ENCODE data around the gene PAGR1. TPM values are rescaled to one million over a fixed set of nuclear protein-coding genes. Genes with fewer than 3 reads are reported as not detected.
"Not testable (repeated sequence)": the region's sequence is repeated elsewhere in the genome, so short reads cannot be mapped to it uniquely, and the experiment has no call there.

PAGR1 gene
- total and polyA plus RNA-seq, 2 donors (not counting 1 experiment from before 2014, with no cell fraction given), result 17.8 to 28.4 TPM

DNA sequence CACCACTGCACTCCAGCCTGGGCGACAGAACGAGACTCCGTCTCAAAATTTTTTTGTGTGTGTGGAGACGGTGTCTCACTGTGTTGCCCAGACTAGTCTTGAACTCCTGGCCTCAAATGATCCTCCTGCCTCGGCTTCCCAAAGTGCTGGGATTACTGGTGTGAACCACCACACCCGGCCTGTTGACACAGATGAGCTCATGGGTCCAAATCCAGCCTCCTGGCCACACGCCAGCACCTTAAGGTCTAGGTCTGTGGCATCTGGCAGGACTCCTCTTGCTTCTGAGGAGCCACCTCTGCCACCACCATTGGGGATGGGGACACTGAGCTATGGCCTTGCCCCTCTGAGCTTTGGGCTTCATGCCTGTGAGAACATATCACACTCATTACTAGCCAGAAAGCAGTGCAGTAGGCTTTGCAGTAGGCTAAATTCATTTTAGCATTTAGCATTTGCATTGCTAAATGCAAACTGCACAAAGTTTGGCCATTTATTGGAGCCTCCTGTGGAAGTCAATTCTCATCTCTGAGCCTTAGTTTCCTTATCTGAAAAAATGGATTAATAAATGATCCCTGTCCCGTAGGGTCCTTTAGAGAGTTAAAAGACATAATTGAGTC is 52.6 kb downstream of the PAGR1 start:
- DNase-seq (no peak), ATAC-seq (ENCODE audit: low read depth) (no peak)
- Histone ChIP-seq H3K27me3 (replicated peaks in 1 of 4; ENCODE audit: control extremely low read depth in 1 of 4, control insufficient read depth in 3 of 4, insufficient read depth in 4 of 4, low read length in 3 of 4) (no peaks in the 10 kb centered on the region), H3K4me2 (replicated peaks; ENCODE audit: low read depth, low read length, poor library complexity, severe bottlenecking) (no peak overlapping the region), H3K9me3 (ENCODE audit: control extremely low read depth in 1 of 3, control insufficient read depth in 2 of 3, insufficient read depth in 1 of 3, low read length in 2 of 3) (peaks cover 0 to 3% (median 0%) of the 10 kb centered on the region in 3 donors), H3K79me2 (ENCODE audit: control insufficient read depth, insufficient read depth, low read length) (no peaks in the 10 kb centered on the region), H3K27ac (ENCODE audit: low read length in 2 of 2) (no peak overlapping the region), H3K36me3 (replicated peaks in 1 of 2; ENCODE audit: control extremely low read depth in 1 of 2, control insufficient read depth in 1 of 2, extremely low read depth in 1 of 2, insufficient read depth in 2 of 2, low read length in 1 of 2) (no peaks in the 10 kb centered on the region), H4K20me1 (ENCODE audit: control insufficient read depth, insufficient read depth, low read length, poor library complexity, severe bottlenecking) (no peaks in the 10 kb centered on the region), H3K4me3 (ENCODE audit: control extremely low read depth in 1 of 5, extremely low read depth in 1 of 5, insufficient read depth in 1 of 5, low read depth in 2 of 5, low read length in 4 of 5) (no peak overlapping the region), H2AFZ (ENCODE audit: insufficient read depth, low read depth, low read length, poor library complexity, severe bottlenecking) (no peak overlapping the region), H3K9ac (ENCODE audit: low read length) (no peak overlapping the region), H3K4me1 (ENCODE audit: control insufficient read depth in 2 of 2, insufficient read depth in 2 of 2, low read length in 2 of 2) (peaks cover 0 to 4% of the 10 kb centered on the region in 2 donors)
- Mint-ChIP-seq H3K27me3 (no peaks in the 10 kb centered on the region), H3K9me3 (ENCODE audit: insufficient read depth) (no peaks in the 10 kb centered on the region), H3K4me1 (peaks cover 1% of the 10 kb centered on the region), H3K4me3 (no peak overlapping the region), H3K27ac (no peak overlapping the region)
- ChIA-PET CTCF (no interaction called here), POLR2A (no interaction called here)
- intact Hi-C loops (cut with micrococcal nuclease), result loop anchor here (10.0 kb wide), 1 partner anchor 526 kb away; the partner anchor contains the start of gene ZNF48
- 93% methylated on average over 8 of the region's 8 CpGs for WGBS (ENCODE audit: insufficient coverage)
- TF ChIP-seq, protein P1, sequence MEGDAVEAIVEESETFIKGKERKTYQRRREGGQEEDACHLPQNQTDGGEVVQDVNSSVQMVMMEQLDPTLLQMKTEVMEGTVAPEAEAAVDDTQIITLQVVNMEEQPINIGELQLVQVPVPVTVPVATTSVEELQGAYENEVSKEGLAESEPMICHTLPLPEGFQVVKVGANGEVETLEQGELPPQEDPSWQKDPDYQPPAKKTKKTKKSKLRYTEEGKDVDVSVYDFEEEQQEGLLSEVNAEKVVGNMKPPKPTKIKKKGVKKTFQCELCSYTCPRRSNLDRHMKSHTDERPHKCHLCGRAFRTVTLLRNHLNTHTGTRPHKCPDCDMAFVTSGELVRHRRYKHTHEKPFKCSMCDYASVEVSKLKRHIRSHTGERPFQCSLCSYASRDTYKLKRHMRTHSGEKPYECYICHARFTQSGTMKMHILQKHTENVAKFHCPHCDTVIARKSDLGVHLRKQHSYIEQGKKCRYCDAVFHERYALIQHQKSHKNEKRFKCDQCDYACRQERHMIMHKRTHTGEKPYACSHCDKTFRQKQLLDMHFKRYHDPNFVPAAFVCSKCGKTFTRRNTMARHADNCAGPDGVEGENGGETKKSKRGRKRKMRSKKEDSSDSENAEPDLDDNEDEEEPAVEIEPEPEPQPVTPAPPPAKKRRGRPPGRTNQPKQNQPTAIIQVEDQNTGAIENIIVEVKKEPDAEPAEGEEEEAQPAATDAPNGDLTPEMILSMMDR (IDR thresholded peaks at IDR 0.05), result no peak
- no peak for TF ChIP-seq EZH2 (IDR thresholded peaks at IDR 0.05; ENCODE audit: borderline replicate concordance, insufficient read depth, low read depth, low read length, poor library complexity, severe bottlenecking)

DNA sequence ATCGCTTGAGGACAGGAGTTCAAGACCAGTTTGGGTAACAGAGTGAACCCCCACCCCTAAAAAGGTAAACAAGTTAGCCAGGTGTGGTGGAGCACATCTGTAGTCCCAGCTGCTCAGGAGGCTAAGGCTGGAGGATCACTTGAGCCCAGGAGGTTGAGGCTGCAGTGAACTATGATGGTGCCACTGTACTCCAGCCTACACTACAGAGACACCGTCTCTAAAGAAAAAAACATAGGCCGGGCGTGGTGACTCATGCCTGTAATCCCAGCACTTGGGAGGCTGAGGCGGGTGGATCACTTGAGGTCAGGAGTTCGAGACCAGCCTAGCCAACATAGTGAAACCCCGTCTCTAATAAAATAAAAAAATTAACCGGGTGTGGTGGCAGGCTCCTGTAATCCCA is 53.1 kb downstream of the PAGR1 start:
- CTCF ChIA-PET; H3K9ac ChIP-seq (ENCODE audit: low read length); H3K4me1 Mint-ChIP-seq; DNase-seq; H3K9me3 ChIP-seq (ENCODE audit: control extremely low read depth in 1 of 3, control insufficient read depth in 2 of 3, insufficient read depth in 1 of 3, low read length in 2 of 3); H2AFZ ChIP-seq (ENCODE audit: insufficient read depth, low read depth, low read length, poor library complexity, severe bottlenecking); H3K36me3 ChIP-seq (replicated peaks in 1 of 2; ENCODE audit: control extremely low read depth in 1 of 2, control insufficient read depth in 1 of 2, extremely low read depth in 1 of 2, insufficient read depth in 2 of 2, low read length in 1 of 2); H3K79me2 ChIP-seq (ENCODE audit: control insufficient read depth, insufficient read depth, low read length); H3K4me3 Mint-ChIP-seq; POLR2A ChIA-PET; H3K27ac ChIP-seq (ENCODE audit: low read length in 2 of 2); H3K27ac Mint-ChIP-seq; H3K4me2 ChIP-seq (replicated peaks; ENCODE audit: low read depth, low read length, poor library complexity, severe bottlenecking); H3K4me1 ChIP-seq (ENCODE audit: control insufficient read depth in 2 of 2, insufficient read depth in 2 of 2, low read length in 2 of 2); ATAC-seq (ENCODE audit: low read depth); H3K27me3 Mint-ChIP-seq; H3K4me3 ChIP-seq (ENCODE audit: control extremely low read depth in 1 of 5, extremely low read depth in 1 of 5, insufficient read depth in 1 of 5, low read depth in 2 of 5, low read length in 4 of 5); H3K9me3 Mint-ChIP-seq (ENCODE audit: insufficient read depth); H4K20me1 ChIP-seq (ENCODE audit: control insufficient read depth, insufficient read depth, low read length, poor library complexity, severe bottlenecking); H3K27me3 ChIP-seq (replicated peaks in 1 of 4; ENCODE audit: control extremely low read depth in 1 of 4, control insufficient read depth in 3 of 4, insufficient read depth in 4 of 4, low read length in 3 of 4): not testable (repeated sequence)
- intact Hi-C loops (cut with micrococcal nuclease), result loop anchor here (10.0 kb wide), 1 partner anchor 526 kb away; the partner anchor contains the start of gene ZNF48
- 67% methylated on average over 1 of the region's 8 CpGs for WGBS (ENCODE audit: insufficient coverage)

Small RNA genes lying within 50 kb of the gene (small RNA-seq; reads per million reads assigned to genes)
- gene AC009133.6 (ENCODE audit: insufficient read length, low read depth, low replicate concordance), result not detected
- gene AC120114.4 (ENCODE audit: insufficient read length, low read depth, low replicate concordance), result not detected

Other genes starting within 250 kb of the PAGR1 start
- 1.1 and 1.7 TPM in 2 replicates for gene SPN, start 152.9 kb upstream of the PAGR1 start, total RNA-seq
- 1.9 and 3.5 TPM in 2 replicates for gene SPN, start 152.9 kb upstream of the PAGR1 start, polyA plus RNA-seq
- 0.22 and 0.24 TPM in 2 replicates for gene QPRT, start 137.0 kb upstream of the PAGR1 start, total RNA-seq
- 0.06 and 0.30 TPM in 2 replicates for gene QPRT, start 137.0 kb upstream of the PAGR1 start, polyA plus RNA-seq
- 64.4 and 68.3 TPM in 2 replicates for gene C16orf54, start 70.2 kb upstream of the PAGR1 start, total RNA-seq
- gene C16orf54, start 70.2 kb upstream of the PAGR1 start, polyA plus RNA-seq, result 21.0 and 44.0 TPM in 2 replicates
- gene ZG16, start 37.9 kb upstream of the PAGR1 start, total RNA-seq, result not detected in 2 replicates
- gene ZG16, start 37.9 kb upstream of the PAGR1 start, polyA plus RNA-seq, result 0.06 TPM in 1 of 2 replicates, not detected in the other
- gene KIF22, start 25.4 kb upstream of the PAGR1 start, total RNA-seq, result 53.5 and 53.9 TPM in 2 replicates
- 57.2 and 67.5 TPM in 2 replicates for gene KIF22, start 25.4 kb upstream of the PAGR1 start, polyA plus RNA-seq
- gene MAZ, start 9.6 kb upstream of the PAGR1 start, total RNA-seq, result 189 and 198 TPM in 2 replicates
- 109 and 170 TPM in 2 replicates for gene MAZ, start 9.6 kb upstream of the PAGR1 start, polyA plus RNA-seq
- gene PRRT2, start 4.0 kb upstream of the PAGR1 start, total RNA-seq, result 1.6 and 3.1 TPM in 2 replicates
- gene PRRT2, start 4.0 kb upstream of the PAGR1 start, polyA plus RNA-seq, result 0.71 and 0.79 TPM in 2 replicates
- 109 and 112 TPM in 2 replicates for gene MVP, start 4.3 kb downstream of the PAGR1 start, total RNA-seq
- gene MVP, start 4.3 kb downstream of the PAGR1 start, polyA plus RNA-seq, result 121 and 217 TPM in 2 replicates
- 49.2 and 51.2 TPM in 2 replicates for gene CDIPT, start 47.1 kb downstream of the PAGR1 start, total RNA-seq
- gene CDIPT, start 47.1 kb downstream of the PAGR1 start, polyA plus RNA-seq, result 44.5 and 63.3 TPM in 2 replicates
- gene SEZ6L2, start 83.4 kb downstream of the PAGR1 start, total RNA-seq, result not detected in 2 replicates
- gene SEZ6L2, start 83.4 kb downstream of the PAGR1 start, polyA plus RNA-seq, result 0.10 TPM in 1 of 2 replicates, not detected in the other
- gene ASPHD1, start 84.3 kb downstream of the PAGR1 start, total RNA-seq, result not detected in 2 replicates
- gene ASPHD1, start 84.3 kb downstream of the PAGR1 start, polyA plus RNA-seq, result not detected in 2 replicates
- 74.3 and 83.9 TPM in 2 replicates for gene KCTD13, start 110.1 kb downstream of the PAGR1 start, total RNA-seq
- gene KCTD13, start 110.1 kb downstream of the PAGR1 start, polyA plus RNA-seq, result 61.5 and 78.2 TPM in 2 replicates
- gene TMEM219, start 145.9 kb downstream of the PAGR1 start, total RNA-seq, result 56.3 and 66.6 TPM in 2 replicates
- gene TMEM219, start 145.9 kb downstream of the PAGR1 start, polyA plus RNA-seq, result 88.3 and 103 TPM in 2 replicates
- 50.8 and 51.9 TPM in 2 replicates for gene TAOK2, start 157.7 kb downstream of the PAGR1 start, total RNA-seq
- gene TAOK2, start 157.7 kb downstream of the PAGR1 start, polyA plus RNA-seq, result 25.5 and 30.3 TPM in 2 replicates
- 9.7 and 13.9 TPM in 2 replicates for gene HIRIP3, start 179.5 kb downstream of the PAGR1 start, total RNA-seq
- gene HIRIP3, start 179.5 kb downstream of the PAGR1 start, polyA plus RNA-seq, result 6.2 and 12.2 TPM in 2 replicates
- 113 and 119 TPM in 2 replicates for gene INO80E, start 180.1 kb downstream of the PAGR1 start, total RNA-seq
- 101 and 103 TPM in 2 replicates for gene INO80E, start 180.1 kb downstream of the PAGR1 start, polyA plus RNA-seq
- not detected in 2 replicates for gene DOC2A, start 194.9 kb downstream of the PAGR1 start, total RNA-seq
- gene DOC2A, start 194.9 kb downstream of the PAGR1 start, polyA plus RNA-seq, result not detected in 2 replicates
- gene C16orf92, start 207.0 kb downstream of the PAGR1 start, total RNA-seq, result not detected in 2 replicates
- not detected in 2 replicates for gene C16orf92, start 207.0 kb downstream of the PAGR1 start, polyA plus RNA-seq
- not detected in 2 replicates for gene TLCD3B, start 215.1 kb downstream of the PAGR1 start, total RNA-seq
- not detected in 2 replicates for gene TLCD3B, start 215.1 kb downstream of the PAGR1 start, polyA plus RNA-seq
- 301 and 329 TPM in 2 replicates for gene ALDOA, start 249.6 kb downstream of the PAGR1 start, total RNA-seq
- gene ALDOA, start 249.6 kb downstream of the PAGR1 start, polyA plus RNA-seq, result 276 and 343 TPM in 2 replicates